ENCODE measurements around the gene DUSP2.

Gene DUSP2

DNA sequence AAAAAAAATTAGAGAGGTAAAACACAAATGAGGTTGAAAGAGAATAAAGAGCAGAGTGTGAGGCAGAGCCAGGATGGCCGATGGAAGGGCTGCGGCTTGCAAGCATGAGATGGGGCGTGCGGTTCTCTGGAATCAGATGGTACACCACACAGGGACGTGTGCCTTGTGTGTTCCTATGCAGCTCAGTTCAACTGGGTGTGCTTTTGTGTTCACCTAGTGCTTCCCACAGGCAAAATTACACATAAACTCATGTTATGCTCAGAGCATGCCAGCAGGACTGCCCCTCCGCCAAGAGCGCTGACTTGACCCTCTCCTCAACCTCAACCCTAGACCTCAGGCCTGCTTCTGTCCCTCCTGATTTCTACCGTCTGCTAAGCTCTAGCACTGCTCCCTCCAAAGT, 38.9 kb upstream of the DUSP2 start:
- TF ChIP-seq, protein P1, sequence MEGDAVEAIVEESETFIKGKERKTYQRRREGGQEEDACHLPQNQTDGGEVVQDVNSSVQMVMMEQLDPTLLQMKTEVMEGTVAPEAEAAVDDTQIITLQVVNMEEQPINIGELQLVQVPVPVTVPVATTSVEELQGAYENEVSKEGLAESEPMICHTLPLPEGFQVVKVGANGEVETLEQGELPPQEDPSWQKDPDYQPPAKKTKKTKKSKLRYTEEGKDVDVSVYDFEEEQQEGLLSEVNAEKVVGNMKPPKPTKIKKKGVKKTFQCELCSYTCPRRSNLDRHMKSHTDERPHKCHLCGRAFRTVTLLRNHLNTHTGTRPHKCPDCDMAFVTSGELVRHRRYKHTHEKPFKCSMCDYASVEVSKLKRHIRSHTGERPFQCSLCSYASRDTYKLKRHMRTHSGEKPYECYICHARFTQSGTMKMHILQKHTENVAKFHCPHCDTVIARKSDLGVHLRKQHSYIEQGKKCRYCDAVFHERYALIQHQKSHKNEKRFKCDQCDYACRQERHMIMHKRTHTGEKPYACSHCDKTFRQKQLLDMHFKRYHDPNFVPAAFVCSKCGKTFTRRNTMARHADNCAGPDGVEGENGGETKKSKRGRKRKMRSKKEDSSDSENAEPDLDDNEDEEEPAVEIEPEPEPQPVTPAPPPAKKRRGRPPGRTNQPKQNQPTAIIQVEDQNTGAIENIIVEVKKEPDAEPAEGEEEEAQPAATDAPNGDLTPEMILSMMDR (IDR thresholded peaks at IDR 0.05; ENCODE audit: low read length), result no peak
- TF ChIP-seq EZH2phosphoT487 (IDR thresholded peaks at IDR 0.05; ENCODE audit: low read length) (no peak), EZH2 (optimal IDR thresholded peaks at IDR 0.05; ENCODE audit: low read depth, low read length) (no peak)
- Histone ChIP-seq H4K20me1 (ENCODE audit: insufficient read depth, low read length) (no peaks in the 10 kb centered on the region), H3K9me3 (replicated peaks; ENCODE audit: insufficient read depth, low read length) (no peaks in the 10 kb centered on the region), H3F3A (ENCODE audit: insufficient read depth, low read length) (no peaks in the 10 kb centered on the region), H3K36me3 (replicated peaks; ENCODE audit: insufficient read depth, low read length) (peaks cover 13% of the 10 kb centered on the region), H3K79me2 (ENCODE audit: low read length) (peaks cover 5% of the 10 kb centered on the region; the same call in 1 of the 2 replicates), H3K27ac (ENCODE audit: low read length) (no peak overlapping the region), H3K4me2 (ENCODE audit: low read depth, low read length) (no peak overlapping the region), H2AFZ (ENCODE audit: low read length) (no peak overlapping the region), H3K4me3 (ENCODE audit: low read length) (no peak overlapping the region), H3K27me3 (replicated peaks; ENCODE audit: insufficient read depth, low read length) (no peaks in the 10 kb centered on the region), H3K9me2 (replicated peaks; ENCODE audit: insufficient read depth, low read length) (no peaks in the 10 kb centered on the region), H3K9ac (ENCODE audit: low read length) (no peak overlapping the region), H3K4me1 (ENCODE audit: low read length) (no peaks in the 10 kb centered on the region)
- DNase-seq, result no peak

- Histone ChIP-seq H3F3A (ENCODE audit: insufficient read depth, low read length) (no peaks in the 10 kb centered on the region), H2AFZ (ENCODE audit: low read length) (no peak overlapping the region), H3K79me2 (ENCODE audit: low read length) (no peaks in the 10 kb centered on the region), H3K4me3 (ENCODE audit: low read length) (no peak overlapping the region), H3K4me2 (ENCODE audit: low read depth, low read length) (no peak overlapping the region), H3K27me3 (replicated peaks; ENCODE audit: insufficient read depth, low read length) (no peaks in the 10 kb centered on the region), H4K20me1 (ENCODE audit: insufficient read depth, low read length) (no peaks in the 10 kb centered on the region), H3K9me3 (replicated peaks; ENCODE audit: insufficient read depth, low read length) (no peaks in the 10 kb centered on the region), H3K36me3 (replicated peaks; ENCODE audit: insufficient read depth, low read length) (peaks cover 5% of the 10 kb centered on the region; the same call in 1 of the 2 replicates), H3K27ac (ENCODE audit: low read length) (no peak overlapping the region), H3K4me1 (ENCODE audit: low read length) (no peaks in the 10 kb centered on the region), H3K9ac (ENCODE audit: low read length) (no peak overlapping the region), H3K9me2 (replicated peaks; ENCODE audit: insufficient read depth, low read length) (no peaks in the 10 kb centered on the region)
- TF ChIP-seq, protein P1 (IDR thresholded peaks at IDR 0.05; ENCODE audit: low read length), result no peak
- no peak for TF ChIP-seq EZH2 (optimal IDR thresholded peaks at IDR 0.05; ENCODE audit: low read depth, low read length)
- no peak for TF ChIP-seq EZH2phosphoT487 (IDR thresholded peaks at IDR 0.05; ENCODE audit: low read length)
- DNase-seq, result no peak
Measured at GRCh38 chr2:96181529-96181928, 36.3 kb upstream of the DUSP2 start.

- DNase-seq, result no peak
- no peak overlapping the region for H3K9ac ChIP-seq (ENCODE audit: low read length)
- no peaks in the 10 kb centered on the region for H3K4me1 ChIP-seq (ENCODE audit: low read length)
- no peaks in the 10 kb centered on the region for H3K9me3 ChIP-seq (replicated peaks; ENCODE audit: insufficient read depth, low read length)
- no peak overlapping the region for H3K27ac ChIP-seq (ENCODE audit: low read length)
- H3K79me2 ChIP-seq (ENCODE audit: low read length), result no peaks in the 10 kb centered on the region
- no peaks in the 10 kb centered on the region for H3K27me3 ChIP-seq (replicated peaks; ENCODE audit: insufficient read depth, low read length)
- no peaks in the 10 kb centered on the region for H3F3A ChIP-seq (ENCODE audit: insufficient read depth, low read length)
- no peaks in the 10 kb centered on the region for H3K36me3 ChIP-seq (replicated peaks; ENCODE audit: insufficient read depth, low read length)
- no peak overlapping the region for H3K4me2 ChIP-seq (ENCODE audit: low read depth, low read length)
- H4K20me1 ChIP-seq (ENCODE audit: insufficient read depth, low read length), result no peaks in the 10 kb centered on the region
- no peak overlapping the region for H2AFZ ChIP-seq (ENCODE audit: low read length)
- TF ChIP-seq, protein P1 (IDR thresholded peaks at IDR 0.05; ENCODE audit: low read length), result no peak
- TF ChIP-seq EZH2phosphoT487 (IDR thresholded peaks at IDR 0.05; ENCODE audit: low read length) (no peak), EZH2 (optimal IDR thresholded peaks at IDR 0.05; ENCODE audit: low read depth, low read length) (no peak)
- no peaks in the 10 kb centered on the region for H3K9me2 ChIP-seq (replicated peaks; ENCODE audit: insufficient read depth, low read length)
- H3K4me3 ChIP-seq (ENCODE audit: low read length), result no peak overlapping the region
Measured at GRCh38 chr2:96180521-96180920, 35.3 kb upstream of the DUSP2 start.
